Panc1 (cell line): ENCODE measurements around the gene NFKB1. TPM values are rescaled to one million over a fixed set of nuclear protein-coding genes. Genes with fewer than 3 reads are reported as not detected.

Experiments used
- ATAC-seq: fragments of 200-7000 bp; cut with Tn5 transposase; 2 replicates; pipeline ENCODE4 v1.9.1; 2020; ENCODE audit warnings: mild to moderate bottlenecking, moderate library complexity
- BruUV-seq: library from RNA; stranded (reverse); fragments of 400-500 nt; replicated peaks from 2 replicates; lab custom pipeline; 2021; lab: Mats Ljungman, UMichigan
- CTCF ChIA-PET: fragments of 300-600 bp; sonication (Branson Sonifier 250); formaldehyde crosslinking; loops from one replicate; lab custom pipeline; 2022; ENCODE audit warnings: antibody characterized with exemption; lab: Charles Lee
- POLR2A ChIA-PET: fragments of 300-600 bp; sonication (Branson Sonifier 250); formaldehyde crosslinking; loops from one replicate; lab custom pipeline; 2022; ENCODE audit warnings: antibody characterized with exemption; lab: Charles Lee
- DNase-seq: peaks from one replicate; pipeline ENCODE4 v3.0.0-alpha.2; 2010; ENCODE audit warnings: low read depth, low spot score
- H3K27ac ChIP-seq: 2 replicates; pipeline ENCODE4 v1.5.1; 2011; ENCODE audit warnings: mild to moderate bottlenecking, low read length, inconsistent platforms
- H3K27me3 ChIP-seq: fragments of 200-500 bp; sonication (Bioruptor generic); 2 replicates; pipeline ENCODE4 v1.6.0; 2014; ENCODE audit warnings: low read length, inconsistent platforms; ENCODE audit not compliant: control insufficient read depth, insufficient read depth
- H3K36me3 ChIP-seq: fragments of 200-500 bp; sonication (Bioruptor generic); 2 replicates; pipeline ENCODE4 v1.5.1; 2014; ENCODE audit warnings: inconsistent platforms, mild to moderate bottlenecking, low read length, moderate library complexity; ENCODE audit not compliant: control insufficient read depth, insufficient read depth
- H3K4me1 ChIP-seq: 2 replicates; pipeline ENCODE4 v1.5.1; 2011; ENCODE audit warnings: inconsistent platforms, mild to moderate bottlenecking, low read length, moderate library complexity; ENCODE audit not compliant: control insufficient read depth, insufficient read depth
- H3K4me3 ChIP-seq, 2 experiments: 2 replicates each; pipeline ENCODE4 v1.5.1; 2011 to 2012; ENCODE audit warnings: low read depth in 2 of 2, low read length in 2 of 2, mild to moderate bottlenecking in 2 of 2, inconsistent platforms in 1 of 2, moderate library complexity in 1 of 2
- H3K9me3 ChIP-seq: fragments of 200-500 bp; sonication (Bioruptor generic); 2 replicates; pipeline ENCODE4 v1.5.1; 2014; ENCODE audit warnings: low read depth, mild to moderate bottlenecking, inconsistent platforms, low read length, moderate library complexity; ENCODE audit not compliant: control insufficient read depth, insufficient read depth
- POLR2AphosphoS5 ChIP-seq: IDR thresholded peaks from 2 replicates; pipeline ENCODE4 v1.6.1; 2012; ENCODE audit warnings: mild to moderate bottlenecking, low read depth, low read length, moderate library complexity
- SIN3A ChIP-seq: IDR thresholded peaks from 2 replicates; pipeline ENCODE4 v1.6.1; 2012; ENCODE audit warnings: low read depth, mild to moderate bottlenecking, low read length, moderate library complexity, borderline replicate concordance; ENCODE audit not compliant: insufficient read depth
- TCF7L2 ChIP-seq: IDR thresholded peaks from 2 replicates; pipeline ENCODE4 v1.6.1; 2011; ENCODE audit warnings: mild to moderate bottlenecking, low read depth, low read length, inconsistent platforms
- in situ Hi-C: cut with HindIII; loops from 2 replicates; pipeline ENCODE4 v1.10.0; 2016; ENCODE audit warnings: low sequenced_read_pairs, low pct_unique_long_range_greater_than_20kb
- intact Hi-C: fragments of 100-400 bp; cut with micrococcal nuclease; formaldehyde crosslinking; loops from one replicate; pipeline ENCODE4 v1.10.0; 2022; ENCODE audit not compliant: unreplicated experiment
- total RNA-seq: library from RNA; stranded (reverse); gene quantifications from one replicate; pipeline ENCODE4 v1.2.1, GENCODE V29; 2021; ENCODE audit not compliant: unreplicated experiment
- TF ChIP-seq, protein P1 (sequence below): fragments of 450-650 bp; IDR thresholded peaks from 2 replicates; pipeline ENCODE4 v1.5.1; 2017; ENCODE audit warnings: mild to moderate bottlenecking
- TF ChIP-seq, protein P2 (sequence below), 2 experiments: IDR thresholded peaks; 2 replicates each; pipeline ENCODE4 v1.6.1; 2011 to 2012; ENCODE audit warnings: low read depth in 2 of 2, control low read depth in 1 of 2, low read length in 1 of 2, mild to moderate bottlenecking in 1 of 2, moderate library complexity in 1 of 2; ENCODE audit not compliant: insufficient read depth in 1 of 2

NFKB1 gene
- total RNA-seq, 1 experiment from 2014 or later = 29.0 TPM

DNA sequence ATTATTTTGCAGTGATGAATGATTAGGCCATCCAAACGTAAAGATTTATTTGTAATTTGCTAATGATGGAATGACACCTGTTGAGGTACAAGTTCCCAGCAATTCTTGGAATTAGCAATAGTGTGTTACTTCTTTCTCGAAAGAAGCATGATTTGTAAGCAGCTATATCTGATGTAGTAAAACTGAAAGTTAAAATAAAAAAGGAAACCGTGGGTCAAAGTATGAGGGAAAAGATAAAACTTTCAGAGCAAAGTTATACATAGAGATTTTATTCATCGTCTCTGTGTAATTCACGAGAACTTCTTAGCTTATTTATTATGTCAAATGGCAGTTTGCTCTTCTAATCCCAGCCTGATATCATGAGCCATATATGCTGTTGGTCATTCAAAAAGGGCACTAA is 59.0 kb downstream of the NFKB1 start:
- Histone ChIP-seq H3K27me3 (no peaks in the 10 kb centered on the region), H3K4me1 (no peaks in the 10 kb centered on the region), H3K4me3 (no peak overlapping the region), H3K9me3 (no peaks in the 10 kb centered on the region), H3K36me3 (no peaks in the 10 kb centered on the region), H3K27ac (no peak overlapping the region)
- no TSS peak for BruUV-seq
- CTCF ChIA-PET = no interaction called here
- in situ Hi-C loops = no loop called here
- TF ChIP-seq, protein P1, sequence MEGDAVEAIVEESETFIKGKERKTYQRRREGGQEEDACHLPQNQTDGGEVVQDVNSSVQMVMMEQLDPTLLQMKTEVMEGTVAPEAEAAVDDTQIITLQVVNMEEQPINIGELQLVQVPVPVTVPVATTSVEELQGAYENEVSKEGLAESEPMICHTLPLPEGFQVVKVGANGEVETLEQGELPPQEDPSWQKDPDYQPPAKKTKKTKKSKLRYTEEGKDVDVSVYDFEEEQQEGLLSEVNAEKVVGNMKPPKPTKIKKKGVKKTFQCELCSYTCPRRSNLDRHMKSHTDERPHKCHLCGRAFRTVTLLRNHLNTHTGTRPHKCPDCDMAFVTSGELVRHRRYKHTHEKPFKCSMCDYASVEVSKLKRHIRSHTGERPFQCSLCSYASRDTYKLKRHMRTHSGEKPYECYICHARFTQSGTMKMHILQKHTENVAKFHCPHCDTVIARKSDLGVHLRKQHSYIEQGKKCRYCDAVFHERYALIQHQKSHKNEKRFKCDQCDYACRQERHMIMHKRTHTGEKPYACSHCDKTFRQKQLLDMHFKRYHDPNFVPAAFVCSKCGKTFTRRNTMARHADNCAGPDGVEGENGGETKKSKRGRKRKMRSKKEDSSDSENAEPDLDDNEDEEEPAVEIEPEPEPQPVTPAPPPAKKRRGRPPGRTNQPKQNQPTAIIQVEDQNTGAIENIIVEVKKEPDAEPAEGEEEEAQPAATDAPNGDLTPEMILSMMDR = no peak
- TF ChIP-seq SIN3A (no peak), POLR2AphosphoS5 (no peak), TCF7L2 (no peak)
- TF ChIP-seq, protein P2, sequence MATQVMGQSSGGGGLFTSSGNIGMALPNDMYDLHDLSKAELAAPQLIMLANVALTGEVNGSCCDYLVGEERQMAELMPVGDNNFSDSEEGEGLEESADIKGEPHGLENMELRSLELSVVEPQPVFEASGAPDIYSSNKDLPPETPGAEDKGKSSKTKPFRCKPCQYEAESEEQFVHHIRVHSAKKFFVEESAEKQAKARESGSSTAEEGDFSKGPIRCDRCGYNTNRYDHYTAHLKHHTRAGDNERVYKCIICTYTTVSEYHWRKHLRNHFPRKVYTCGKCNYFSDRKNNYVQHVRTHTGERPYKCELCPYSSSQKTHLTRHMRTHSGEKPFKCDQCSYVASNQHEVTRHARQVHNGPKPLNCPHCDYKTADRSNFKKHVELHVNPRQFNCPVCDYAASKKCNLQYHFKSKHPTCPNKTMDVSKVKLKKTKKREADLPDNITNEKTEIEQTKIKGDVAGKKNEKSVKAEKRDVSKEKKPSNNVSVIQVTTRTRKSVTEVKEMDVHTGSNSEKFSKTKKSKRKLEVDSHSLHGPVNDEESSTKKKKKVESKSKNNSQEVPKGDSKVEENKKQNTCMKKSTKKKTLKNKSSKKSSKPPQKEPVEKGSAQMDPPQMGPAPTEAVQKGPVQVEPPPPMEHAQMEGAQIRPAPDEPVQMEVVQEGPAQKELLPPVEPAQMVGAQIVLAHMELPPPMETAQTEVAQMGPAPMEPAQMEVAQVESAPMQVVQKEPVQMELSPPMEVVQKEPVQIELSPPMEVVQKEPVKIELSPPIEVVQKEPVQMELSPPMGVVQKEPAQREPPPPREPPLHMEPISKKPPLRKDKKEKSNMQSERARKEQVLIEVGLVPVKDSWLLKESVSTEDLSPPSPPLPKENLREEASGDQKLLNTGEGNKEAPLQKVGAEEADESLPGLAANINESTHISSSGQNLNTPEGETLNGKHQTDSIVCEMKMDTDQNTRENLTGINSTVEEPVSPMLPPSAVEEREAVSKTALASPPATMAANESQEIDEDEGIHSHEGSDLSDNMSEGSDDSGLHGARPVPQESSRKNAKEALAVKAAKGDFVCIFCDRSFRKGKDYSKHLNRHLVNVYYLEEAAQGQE (IDR thresholded peaks at IDR 0.05; ENCODE audit: insufficient read depth in 1 of 2, low read depth in 2 of 2, low read length in 1 of 2) = no peak
- no peak for ATAC-seq
- intact Hi-C loops = no loop called here
- no peak for DNase-seq
- POLR2A ChIA-PET = no interaction called here

DNA sequence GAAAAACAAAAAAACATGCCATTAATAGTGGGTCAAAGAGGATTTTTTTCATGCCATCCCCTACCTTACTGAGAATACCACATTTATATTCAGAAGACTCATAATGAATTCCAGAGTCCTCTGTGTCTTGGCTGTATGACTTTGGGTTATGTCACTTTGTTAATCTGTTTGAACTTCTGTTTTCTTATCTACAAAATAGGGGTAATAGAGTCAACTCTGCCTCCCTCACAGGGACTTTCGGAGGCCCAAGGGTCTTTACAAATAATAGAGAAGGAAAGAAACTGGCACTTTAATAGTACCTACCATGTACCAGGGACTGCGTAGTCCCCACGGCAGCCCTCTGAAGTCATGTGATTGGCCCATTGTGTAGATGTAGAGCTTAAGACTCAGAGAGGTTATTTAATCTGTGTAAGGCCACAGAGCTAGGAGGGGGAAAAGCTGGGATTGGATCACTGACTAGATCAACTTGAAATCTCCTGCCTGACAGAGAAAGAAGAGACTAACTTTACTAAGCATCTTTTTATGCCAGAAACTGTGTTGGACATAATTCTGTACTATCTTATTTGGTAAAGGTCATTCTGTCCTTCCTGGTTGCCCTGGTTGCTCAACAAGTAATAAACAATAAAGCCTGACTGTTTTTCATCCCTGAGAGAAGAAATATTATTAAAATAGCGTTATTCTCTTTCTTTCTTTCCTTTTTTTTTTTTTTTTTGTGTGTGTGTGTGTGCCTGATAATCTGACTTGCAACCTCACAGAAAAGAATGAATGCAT is 59.6 kb downstream of the NFKB1 start:
- DNase-seq = no peak
- no peak for ATAC-seq
- Histone ChIP-seq H3K4me1 (no peaks in the 10 kb centered on the region), H3K27me3 (no peaks in the 10 kb centered on the region), H3K36me3 (no peaks in the 10 kb centered on the region), H3K27ac (no peak overlapping the region), H3K4me3 (no peak overlapping the region), H3K9me3 (no peaks in the 10 kb centered on the region)
- intact Hi-C loops (no loop called here), in situ Hi-C loops (no loop called here)
- CTCF ChIA-PET = no interaction called here
- no TSS peak for BruUV-seq
- TF ChIP-seq, protein P2 (IDR thresholded peaks at IDR 0.05; ENCODE audit: insufficient read depth in 1 of 2, low read depth in 2 of 2, low read length in 1 of 2) = no peak
- TF ChIP-seq POLR2AphosphoS5 (no peak), TCF7L2 (no peak), SIN3A (no peak)
- TF ChIP-seq, protein P1 = no peak
- POLR2A ChIA-PET = no interaction called here
